ENCODE measurements around the gene SMYD3. TPM values are rescaled to one million over a fixed set of nuclear protein-coding genes. Genes with fewer than 3 reads are reported as not detected.

SMYD3 gene
- total RNA-seq, 1 donor from 2014 or later = 0.32 TPM

DNA sequence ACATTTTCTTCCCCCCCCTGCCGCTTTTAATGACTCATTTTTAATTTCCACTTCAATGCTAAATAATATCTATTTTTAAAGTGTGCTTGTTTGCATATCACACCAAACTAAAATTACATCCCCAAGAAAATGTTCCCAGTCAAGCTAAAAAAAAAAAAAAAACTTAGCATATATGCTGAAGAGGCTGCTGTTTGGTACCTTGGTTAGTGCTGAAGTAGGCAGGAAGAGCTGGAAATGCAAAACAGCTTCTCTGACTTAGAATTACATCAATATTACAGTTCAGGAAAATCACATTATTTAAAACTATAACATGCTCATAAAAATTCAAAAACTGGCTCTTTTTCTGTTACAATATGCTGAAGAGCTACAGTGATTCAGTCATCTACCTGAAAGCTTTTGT is 372.3 kb downstream of the SMYD3 start:
- Histone ChIP-seq H3K4me1 (no peaks in the 10 kb centered on the region), H3K9me3 (no peaks in the 10 kb centered on the region), H3K27me3 (no peaks in the 10 kb centered on the region), H3K4me3 (no peak overlapping the region), H3K36me3 (no peaks in the 10 kb centered on the region), H3K27ac (no peak overlapping the region)
- TF ChIP-seq, protein P1, sequence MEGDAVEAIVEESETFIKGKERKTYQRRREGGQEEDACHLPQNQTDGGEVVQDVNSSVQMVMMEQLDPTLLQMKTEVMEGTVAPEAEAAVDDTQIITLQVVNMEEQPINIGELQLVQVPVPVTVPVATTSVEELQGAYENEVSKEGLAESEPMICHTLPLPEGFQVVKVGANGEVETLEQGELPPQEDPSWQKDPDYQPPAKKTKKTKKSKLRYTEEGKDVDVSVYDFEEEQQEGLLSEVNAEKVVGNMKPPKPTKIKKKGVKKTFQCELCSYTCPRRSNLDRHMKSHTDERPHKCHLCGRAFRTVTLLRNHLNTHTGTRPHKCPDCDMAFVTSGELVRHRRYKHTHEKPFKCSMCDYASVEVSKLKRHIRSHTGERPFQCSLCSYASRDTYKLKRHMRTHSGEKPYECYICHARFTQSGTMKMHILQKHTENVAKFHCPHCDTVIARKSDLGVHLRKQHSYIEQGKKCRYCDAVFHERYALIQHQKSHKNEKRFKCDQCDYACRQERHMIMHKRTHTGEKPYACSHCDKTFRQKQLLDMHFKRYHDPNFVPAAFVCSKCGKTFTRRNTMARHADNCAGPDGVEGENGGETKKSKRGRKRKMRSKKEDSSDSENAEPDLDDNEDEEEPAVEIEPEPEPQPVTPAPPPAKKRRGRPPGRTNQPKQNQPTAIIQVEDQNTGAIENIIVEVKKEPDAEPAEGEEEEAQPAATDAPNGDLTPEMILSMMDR (IDR thresholded peaks at IDR 0.05) = no peak
- intact Hi-C loops (cut with DNase I) = no loop called here
- DNase-seq (ENCODE audit: low spot score in 2 of 2) = no peak

DNA sequence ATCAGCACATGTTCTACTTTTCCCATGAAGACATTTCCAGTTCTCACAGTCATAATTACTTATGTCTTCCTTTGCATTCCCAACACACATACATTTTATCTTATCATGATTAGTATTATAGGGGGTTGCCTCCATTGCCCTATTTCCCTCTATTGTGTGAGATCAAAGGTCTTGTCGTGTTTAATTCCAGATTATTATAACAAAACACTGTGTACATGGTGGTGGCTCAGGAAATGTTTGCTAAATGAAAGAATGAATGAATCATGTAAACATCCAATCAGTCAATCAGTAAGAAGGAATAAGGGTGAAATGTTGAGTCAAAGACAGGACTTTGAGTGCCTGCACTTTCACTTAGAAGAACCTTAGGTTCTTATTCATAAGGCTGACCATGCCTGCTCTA is 376.0 kb downstream of the SMYD3 start:
- Histone ChIP-seq H3K27ac (no peak overlapping the region), H3K4me1 (no peaks in the 10 kb centered on the region), H3K4me3 (no peak overlapping the region), H3K9me3 (no peaks in the 10 kb centered on the region), H3K36me3 (no peaks in the 10 kb centered on the region), H3K27me3 (no peaks in the 10 kb centered on the region)
- no peak for DNase-seq (ENCODE audit: low spot score in 2 of 2)
- TF ChIP-seq, protein P1 (IDR thresholded peaks at IDR 0.05) = no peak
- intact Hi-C loops (cut with DNase I) = no loop called here

DNA sequence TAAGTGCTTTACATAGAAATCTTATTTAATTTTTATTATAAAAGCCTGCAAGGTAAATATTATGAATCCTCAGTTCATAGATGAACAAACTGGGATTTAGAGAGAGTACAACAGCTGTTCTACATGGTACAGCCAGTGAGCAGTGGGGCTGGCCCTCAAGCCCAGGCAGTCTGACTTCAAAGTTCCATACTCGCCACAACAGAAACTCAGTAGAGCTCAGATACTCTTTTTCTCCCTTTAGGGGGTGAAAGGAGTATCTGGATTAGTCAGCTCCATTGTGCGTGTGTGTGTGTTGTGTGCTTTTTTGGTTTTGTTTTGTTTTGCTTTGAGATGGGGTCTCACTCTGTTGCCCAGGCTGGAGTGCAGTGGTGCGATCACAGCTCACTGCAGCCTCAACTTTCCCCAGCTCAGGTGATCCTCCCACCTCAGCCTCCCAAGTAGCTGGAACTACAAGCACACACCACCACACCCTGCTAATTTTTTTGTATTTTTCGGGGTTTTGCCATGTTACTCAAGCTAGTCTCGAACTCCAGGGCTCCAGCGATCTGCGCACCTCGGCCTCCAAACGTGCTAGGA is 378.5 kb downstream of the SMYD3 start:
- Histone ChIP-seq H3K4me1 (no peaks in the 10 kb centered on the region), H3K27ac (no peak overlapping the region), H3K4me3 (no peak overlapping the region), H3K9me3 (no peaks in the 10 kb centered on the region), H3K36me3 (no peaks in the 10 kb centered on the region), H3K27me3 (no peaks in the 10 kb centered on the region)
- TF ChIP-seq, protein P1 (IDR thresholded peaks at IDR 0.05) = no peak
- no peak for DNase-seq (ENCODE audit: low spot score in 2 of 2)
- intact Hi-C loops (cut with DNase I) = no loop called here

DNA sequence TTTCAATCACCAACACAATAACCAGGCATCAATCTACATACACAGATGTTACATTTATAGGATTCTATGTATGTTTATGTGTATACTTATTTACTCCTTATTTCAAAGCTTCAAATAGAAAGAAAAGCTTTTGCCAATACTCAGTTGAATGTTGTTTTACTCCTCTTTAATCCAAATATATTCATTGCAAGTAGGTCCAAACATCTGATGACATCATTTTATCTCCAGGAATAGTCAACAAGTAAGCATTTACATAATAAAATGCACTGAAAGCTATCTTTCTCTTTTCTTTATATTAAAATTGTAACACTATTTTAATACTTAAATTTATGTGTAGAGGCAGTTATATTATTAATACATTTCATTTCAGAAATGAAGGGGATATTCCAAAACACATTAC is 380.5 kb downstream of the SMYD3 start:
- H3K27ac ChIP-seq = no peak overlapping the region
- no peaks in the 10 kb centered on the region for H3K27me3 ChIP-seq
- DNase-seq (ENCODE audit: low spot score in 2 of 2) = no peak
- no peaks in the 10 kb centered on the region for H3K9me3 ChIP-seq
- H3K36me3 ChIP-seq = no peaks in the 10 kb centered on the region
- TF ChIP-seq, protein P1 (IDR thresholded peaks at IDR 0.05) = no peak
- H3K4me3 ChIP-seq = no peak overlapping the region
- H3K4me1 ChIP-seq = no peaks in the 10 kb centered on the region
- intact Hi-C loops (cut with DNase I) = no loop called here

DNA sequence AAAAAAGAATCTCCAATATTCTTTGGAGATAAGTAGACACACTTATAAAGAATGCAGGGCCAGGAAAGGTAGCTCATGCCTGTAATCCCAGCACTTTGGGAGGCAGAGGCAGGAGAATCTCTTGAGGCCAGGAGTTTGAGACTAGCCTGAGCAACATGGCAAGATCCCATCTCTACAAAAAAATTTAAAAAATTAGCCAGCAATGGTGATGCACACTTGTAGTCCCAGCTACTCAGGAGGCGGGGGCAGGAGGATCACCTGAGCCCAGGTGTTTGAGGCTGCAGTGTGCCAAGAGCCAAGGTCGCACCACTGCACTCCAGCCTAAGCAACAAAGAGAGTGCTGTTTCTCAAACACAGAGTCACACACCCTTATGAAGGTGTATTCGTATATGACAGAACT is 385.0 kb downstream of the SMYD3 start:
- H3K36me3 ChIP-seq = no peaks in the 10 kb centered on the region
- H3K4me1 ChIP-seq = no peaks in the 10 kb centered on the region
- H3K27me3 ChIP-seq = no peaks in the 10 kb centered on the region
- intact Hi-C loops (cut with DNase I) = no loop called here
- no peak overlapping the region for H3K4me3 ChIP-seq
- DNase-seq (ENCODE audit: low spot score in 2 of 2) = no peak
- H3K9me3 ChIP-seq = no peaks in the 10 kb centered on the region
- TF ChIP-seq, protein P1 (IDR thresholded peaks at IDR 0.05) = no peak
- no peak overlapping the region for H3K27ac ChIP-seq

DNA sequence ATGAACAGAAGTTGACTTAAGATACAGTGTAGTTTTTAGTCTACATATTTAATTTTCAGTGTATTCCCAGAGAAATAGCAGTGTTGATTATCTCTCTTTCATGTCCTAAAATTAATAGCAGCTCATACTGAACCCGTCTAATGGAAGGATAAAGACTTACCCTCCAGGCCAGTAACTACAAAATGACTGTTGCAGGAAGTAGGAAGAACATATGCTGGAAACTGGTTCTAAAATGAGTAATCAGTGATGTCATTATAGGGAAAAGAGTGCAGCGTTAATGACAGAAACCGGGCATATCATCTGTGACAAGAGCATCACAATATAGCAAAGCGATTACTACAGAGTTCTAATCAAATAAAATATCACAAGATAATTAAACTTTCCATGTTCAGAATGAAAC is 385.5 kb downstream of the SMYD3 start:
- Histone ChIP-seq H3K4me3 (no peak overlapping the region), H3K4me1 (no peaks in the 10 kb centered on the region), H3K9me3 (no peaks in the 10 kb centered on the region), H3K27ac (no peak overlapping the region), H3K27me3 (no peaks in the 10 kb centered on the region), H3K36me3 (no peaks in the 10 kb centered on the region)
- intact Hi-C loops (cut with DNase I) = no loop called here
- TF ChIP-seq, protein P1 (IDR thresholded peaks at IDR 0.05) = no peak
- no peak for DNase-seq (ENCODE audit: low spot score in 2 of 2)
